HG02943 (cell line): ENCODE results near the gene ALOX12B.
"Not testable (repeated sequence)": the region's sequence is repeated elsewhere in the genome, so short reads cannot be mapped to it uniquely, and the experiment has no call there.

Experiments
- ATAC-seq: cut with Tn5 transposase; IDR thresholded peaks from one replicate; pipeline ENCODE4 v1.9.1; 2021; ENCODE audit warnings: mild to moderate bottlenecking, low read depth, moderate library complexity; ENCODE audit not compliant: unreplicated experiment

The ALOX12B gene

GRCh38 chr17:8068736-8069586, 18.6 kb downstream of the ALOX12B start:
- no peak for ATAC-seq

GRCh38 chr17:8067806-8068205, 19.7 kb downstream of the ALOX12B start:
- ATAC-seq = no peak

- ATAC-seq = no peak
These were observed 20.4 kb downstream of the ALOX12B start for GRCh38 chr17:8066841-8067775.

- no peak for ATAC-seq
These were observed 22.9 kb downstream of the ALOX12B start for GRCh38 chr17:8064561-8065019.

GRCh38 chr17:8063761-8064534, 23.6 kb downstream of the ALOX12B start:
- no peak for ATAC-seq

- no peak for ATAC-seq
These were observed 24.6 kb downstream of the ALOX12B start for GRCh38 chr17:8062807-8063483.

GRCh38 chr17:8062435-8062806, 25.1 kb downstream of the ALOX12B start:
- no peak for ATAC-seq

GRCh38 chr17:8061851-8062250, 25.7 kb downstream of the ALOX12B start:
- not testable (repeated sequence) for ATAC-seq

GRCh38 chr17:8060274-8060673, 27.2 kb downstream of the ALOX12B start:
- no peak for ATAC-seq

GRCh38 chr17:8059131-8059530, 28.4 kb downstream of the ALOX12B start:
- no peak for ATAC-seq

GRCh38 chr17:8057691-8058114, 29.8 kb downstream of the ALOX12B start:
- ATAC-seq = no peak

GRCh38 chr17:8056976-8057625, 30.4 kb downstream of the ALOX12B start:
- ATAC-seq = no peak

GRCh38 chr17:8056232-8056975, 31.1 kb downstream of the ALOX12B start:
- no peak for ATAC-seq

- no peak for ATAC-seq
These were observed 31.7 kb downstream of the ALOX12B start for GRCh38 chr17:8055851-8056231.

- no peak for ATAC-seq
These were observed 33.9 kb downstream of the ALOX12B start for GRCh38 chr17:8053600-8053999.

- ATAC-seq = no peak
These were observed 35.0 kb downstream of the ALOX12B start for GRCh38 chr17:8052256-8053252.

- no peak for ATAC-seq
These were observed 35.7 kb downstream of the ALOX12B start for GRCh38 chr17:8051831-8052230.

- no peak for ATAC-seq
These were observed 38.8 kb downstream of the ALOX12B start for GRCh38 chr17:8048736-8049135.
